GM19397 (cell line): Measurements from ENCODE around the gene MYO5A.
A peak's percentile ranks its signal among the peaks of the same experiment; 100 is the strongest.
"Not testable (repeated sequence)": the region's sequence is repeated elsewhere in the genome, so short reads cannot be mapped to it uniquely, and the experiment has no call there.

ENCODE experiments used
- ATAC-seq: cut with Tn5 transposase; IDR thresholded peaks from one replicate; pipeline ENCODE4 v1.9.1; 2021; ENCODE audit warnings: mild to moderate bottlenecking, moderate library complexity; ENCODE audit not compliant: unreplicated experiment

Gene MYO5A

GRCh38 chr15:52424856-52425431 lies 103.7 kb downstream of the MYO5A start:
- ATAC-seq, result no peak

- ATAC-seq, result no peak
Observed at GRCh38 chr15:52423852-52424251, 104.8 kb downstream of the MYO5A start.

GRCh38 chr15:52422001-52422400 lies 106.7 kb downstream of the MYO5A start:
- ATAC-seq, result no peak

- ATAC-seq, result peak; percentile 77
Observed at GRCh38 chr15:52421029-52421428, 107.7 kb downstream of the MYO5A start.

- ATAC-seq, result no peak
Observed at GRCh38 chr15:52419494-52419893, 109.2 kb downstream of the MYO5A start.

- no peak for ATAC-seq
Observed at GRCh38 chr15:52417957-52418356, 110.7 kb downstream of the MYO5A start.

- no peak for ATAC-seq
Observed at GRCh38 chr15:52417521-52417920, 111.2 kb downstream of the MYO5A start.

- ATAC-seq, result not testable (repeated sequence)
Observed at GRCh38 chr15:52416566-52416965, 112.1 kb downstream of the MYO5A start.

- ATAC-seq, result no peak
Observed at GRCh38 chr15:52415628-52416027, 113.1 kb downstream of the MYO5A start.

- no peak for ATAC-seq
Observed at GRCh38 chr15:52414936-52415335, 113.7 kb downstream of the MYO5A start.

- no peak for ATAC-seq
Observed at GRCh38 chr15:52408823-52409222, 119.9 kb downstream of the MYO5A start.

GRCh38 chr15:52407374-52407773 lies 121.3 kb downstream of the MYO5A start:
- ATAC-seq, result no peak

- no peak for ATAC-seq
Observed at GRCh38 chr15:52406601-52407000, 122.1 kb downstream of the MYO5A start.

- ATAC-seq, result no peak
Observed at GRCh38 chr15:52405856-52406255, 122.8 kb downstream of the MYO5A start.

- no peak for ATAC-seq
Observed at GRCh38 chr15:52397118-52397517, 131.6 kb downstream of the MYO5A start.

GRCh38 chr15:52394118-52394517 lies 134.6 kb downstream of the MYO5A start:
- ATAC-seq, result no peak

GRCh38 chr15:52392008-52392687 lies 136.5 kb downstream of the MYO5A start:
- ATAC-seq, result no peak

GRCh38 chr15:52391069-52391468 lies 137.6 kb downstream of the MYO5A start:
- no peak for ATAC-seq

GRCh38 chr15:52385670-52386069 lies 143.0 kb downstream of the MYO5A start:
- no peak for ATAC-seq

- peak; percentile 45 for ATAC-seq
Observed at GRCh38 chr15:52383100-52383588, 145.5 kb downstream of the MYO5A start.

- ATAC-seq, result no peak
Observed at GRCh38 chr15:52382647-52383046, 146.0 kb downstream of the MYO5A start.

GRCh38 chr15:52379395-52380106 lies 149.1 kb downstream of the MYO5A start:
- ATAC-seq, result peak; percentile 56
